DOHH2 (cell line): ENCODE measurements around the gene RALBP1.

Source experiments
- H3F3A ChIP-seq: fragments of 200-600 bp; sonication (generic), shearing (Covaris generic); 2 replicates; pipeline ENCODE4 v1.6.0; 2016; ENCODE audit warnings: antibody characterized with exemption, mild to moderate bottlenecking; ENCODE audit not compliant: control insufficient read depth, insufficient read depth
- H3K27ac ChIP-seq: fragments of 200-600 bp; sonication (generic); 2 replicates; pipeline ENCODE4 v1.5.1; 2014; ENCODE audit warnings: low read depth, mild to moderate bottlenecking, low read length, moderate library complexity
- H3K27me3 ChIP-seq: fragments of 200-600 bp; sonication (generic); 2 replicates; pipeline ENCODE4 v1.6.1; 2014; ENCODE audit warnings: mild to moderate bottlenecking, low read length, mixed read lengths; ENCODE audit not compliant: control insufficient read depth
- H3K36me3 ChIP-seq: fragments of 200-600 bp; sonication (generic); 2 replicates; pipeline ENCODE4 v1.6.1; 2014; ENCODE audit warnings: mild to moderate bottlenecking, low read length, moderate library complexity, mixed read lengths; ENCODE audit not compliant: control insufficient read depth
- H3K4me1 ChIP-seq: fragments of 200-600 bp; sonication (generic); 2 replicates; pipeline ENCODE4 v1.6.1; 2014; ENCODE audit warnings: mild to moderate bottlenecking, low read length, mixed read lengths; ENCODE audit not compliant: control insufficient read depth
- H3K4me2 ChIP-seq: fragments of 200-600 bp; sonication (generic); 2 replicates; pipeline ENCODE4 v1.6.0; 2014; ENCODE audit warnings: mild to moderate bottlenecking, low read length, moderate library complexity
- H3K4me3 ChIP-seq: fragments of 200-600 bp; sonication (generic); 2 replicates; pipeline ENCODE4 v1.5.1; 2014; ENCODE audit warnings: mild to moderate bottlenecking, low read length, mixed read lengths
- H3K79me2 ChIP-seq: fragments of 200-600 bp; sonication (generic); 2 replicates; pipeline ENCODE4 v1.6.1; 2014; ENCODE audit warnings: mild to moderate bottlenecking, low read length, mixed read lengths; ENCODE audit not compliant: control insufficient read depth
- H3K9me2 ChIP-seq: fragments of 200-600 bp; sonication (generic); replicated peaks from 2 replicates; pipeline ENCODE4 v1.6.1; 2014; ENCODE audit warnings: mild to moderate bottlenecking, low read length, mixed read lengths; ENCODE audit not compliant: control insufficient read depth
- H3K9me3 ChIP-seq: fragments of 200-600 bp; sonication (generic); 2 replicates; pipeline ENCODE4 v1.6.1; 2014; ENCODE audit warnings: antibody characterized with exemption, low read length, mixed read lengths; ENCODE audit not compliant: control insufficient read depth, insufficient read depth
- H4K20me1 ChIP-seq: fragments of 200-600 bp; sonication (generic); 2 replicates; pipeline ENCODE4 v1.6.0; 2014; ENCODE audit warnings: low read depth, mild to moderate bottlenecking, antibody characterized with exemption, low read length, moderate library complexity; ENCODE audit not compliant: control insufficient read depth, insufficient read depth
- EZH2phosphoT487 ChIP-seq: fragments of 200-600 bp; sonication (generic); IDR thresholded peaks from 2 replicates; pipeline ENCODE4 v1.6.1; 2017; ENCODE audit warnings: borderline replicate concordance, mild to moderate bottlenecking, antibody characterized with exemption, low read length, moderate library complexity, mixed read lengths
- TF ChIP-seq, protein P1 (sequence below): fragments of 200-600 bp; sonication (generic); IDR thresholded peaks from one replicate; pipeline ENCODE4 v1.5.1; 2014; ENCODE audit warnings: antibody characterized with exemption, mild to moderate bottlenecking, low read depth, low read length; ENCODE audit not compliant: poor library complexity, severe bottlenecking

RALBP1 gene

DNA sequence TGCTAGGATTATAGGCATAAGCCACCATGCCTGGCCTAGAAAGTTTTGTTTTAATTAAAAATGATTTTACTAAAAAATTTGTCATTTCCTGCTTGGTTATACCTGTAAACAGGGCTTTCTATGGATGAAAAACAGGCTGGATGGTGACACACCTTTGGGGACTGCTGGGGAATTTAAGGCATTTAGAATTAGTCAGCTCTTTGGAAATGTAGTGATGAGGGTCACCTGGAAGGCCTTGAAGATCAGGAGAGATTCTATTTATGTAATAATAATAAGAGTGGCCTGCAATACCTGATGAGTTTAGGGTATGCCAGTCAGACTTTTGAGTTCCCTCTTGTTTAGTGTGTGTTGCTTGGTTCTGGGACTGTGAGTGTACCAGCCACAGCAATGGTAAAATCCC is 51.1 kb downstream of the RALBP1 start:
- H3K79me2 ChIP-seq, result no peaks in the 10 kb centered on the region
- no peak overlapping the region for H3K4me2 ChIP-seq
- H3F3A ChIP-seq, result no peaks in the 10 kb centered on the region
- H3K4me3 ChIP-seq, result no peak overlapping the region
- H3K9me3 ChIP-seq, result no peaks in the 10 kb centered on the region
- H3K27me3 ChIP-seq, result no peaks in the 10 kb centered on the region
- peaks cover 65% of the 10 kb centered on the region for H3K36me3 ChIP-seq
- H3K27ac ChIP-seq, result no peak overlapping the region
- no peak for TF ChIP-seq EZH2phosphoT487
- TF ChIP-seq, protein P1, sequence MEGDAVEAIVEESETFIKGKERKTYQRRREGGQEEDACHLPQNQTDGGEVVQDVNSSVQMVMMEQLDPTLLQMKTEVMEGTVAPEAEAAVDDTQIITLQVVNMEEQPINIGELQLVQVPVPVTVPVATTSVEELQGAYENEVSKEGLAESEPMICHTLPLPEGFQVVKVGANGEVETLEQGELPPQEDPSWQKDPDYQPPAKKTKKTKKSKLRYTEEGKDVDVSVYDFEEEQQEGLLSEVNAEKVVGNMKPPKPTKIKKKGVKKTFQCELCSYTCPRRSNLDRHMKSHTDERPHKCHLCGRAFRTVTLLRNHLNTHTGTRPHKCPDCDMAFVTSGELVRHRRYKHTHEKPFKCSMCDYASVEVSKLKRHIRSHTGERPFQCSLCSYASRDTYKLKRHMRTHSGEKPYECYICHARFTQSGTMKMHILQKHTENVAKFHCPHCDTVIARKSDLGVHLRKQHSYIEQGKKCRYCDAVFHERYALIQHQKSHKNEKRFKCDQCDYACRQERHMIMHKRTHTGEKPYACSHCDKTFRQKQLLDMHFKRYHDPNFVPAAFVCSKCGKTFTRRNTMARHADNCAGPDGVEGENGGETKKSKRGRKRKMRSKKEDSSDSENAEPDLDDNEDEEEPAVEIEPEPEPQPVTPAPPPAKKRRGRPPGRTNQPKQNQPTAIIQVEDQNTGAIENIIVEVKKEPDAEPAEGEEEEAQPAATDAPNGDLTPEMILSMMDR, result no peak
- H4K20me1 ChIP-seq, result no peaks in the 10 kb centered on the region; the same call in 1 of the 2 replicates
- H3K9me2 ChIP-seq, result no peaks in the 10 kb centered on the region
- H3K4me1 ChIP-seq, result no peaks in the 10 kb centered on the region

DNA sequence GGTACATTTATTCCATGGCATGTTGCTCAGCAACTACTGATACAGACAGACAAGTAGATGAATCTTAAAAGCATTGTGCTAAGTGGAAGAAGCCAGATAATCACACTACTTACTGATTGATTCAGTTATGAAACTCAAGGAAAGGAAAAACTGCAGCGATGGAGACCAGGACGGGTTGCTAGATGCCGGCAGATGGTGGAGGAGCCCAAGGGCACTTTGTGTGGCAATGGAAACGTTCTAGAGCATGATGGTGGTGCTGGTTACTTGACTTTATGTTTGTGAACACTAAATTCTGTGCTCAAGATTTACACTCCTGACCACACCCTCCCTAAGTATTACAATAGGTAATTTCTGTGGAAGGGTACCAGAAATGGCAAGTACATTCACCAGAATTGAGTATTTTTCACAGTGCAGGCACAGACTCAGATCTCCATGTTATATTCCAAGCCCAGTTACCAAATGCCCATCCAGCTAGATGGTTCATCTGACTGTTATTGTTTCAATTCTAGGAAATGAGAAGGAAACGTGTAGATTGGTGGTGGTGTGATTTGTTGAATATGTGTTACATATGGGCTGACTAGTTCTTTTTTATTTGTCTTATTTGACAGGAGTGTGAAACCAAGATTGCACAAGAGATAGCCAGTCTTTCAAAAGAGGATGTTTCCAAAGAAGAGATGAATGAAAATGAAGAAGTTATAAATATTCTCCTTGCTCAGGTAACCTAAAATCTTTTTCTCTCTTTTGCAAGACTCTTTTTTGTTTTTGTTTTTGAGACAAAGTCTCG is 55.1 kb downstream of the RALBP1 start:
- TF ChIP-seq, protein P1, result no peak
- no peak for TF ChIP-seq EZH2phosphoT487
- no peaks in the 10 kb centered on the region for H3K27me3 ChIP-seq
- peaks cover 61% of the 10 kb centered on the region for H3K36me3 ChIP-seq
- no peak overlapping the region for H3K27ac ChIP-seq
- no peaks in the 10 kb centered on the region for H3K9me2 ChIP-seq
- H3F3A ChIP-seq, result no peaks in the 10 kb centered on the region
- H3K4me2 ChIP-seq, result no peak overlapping the region
- H3K9me3 ChIP-seq, result no peaks in the 10 kb centered on the region
- no peak overlapping the region for H3K4me3 ChIP-seq
- H4K20me1 ChIP-seq, result no peaks in the 10 kb centered on the region
- H3K79me2 ChIP-seq, result no peaks in the 10 kb centered on the region
- no peaks in the 10 kb centered on the region for H3K4me1 ChIP-seq

DNA sequence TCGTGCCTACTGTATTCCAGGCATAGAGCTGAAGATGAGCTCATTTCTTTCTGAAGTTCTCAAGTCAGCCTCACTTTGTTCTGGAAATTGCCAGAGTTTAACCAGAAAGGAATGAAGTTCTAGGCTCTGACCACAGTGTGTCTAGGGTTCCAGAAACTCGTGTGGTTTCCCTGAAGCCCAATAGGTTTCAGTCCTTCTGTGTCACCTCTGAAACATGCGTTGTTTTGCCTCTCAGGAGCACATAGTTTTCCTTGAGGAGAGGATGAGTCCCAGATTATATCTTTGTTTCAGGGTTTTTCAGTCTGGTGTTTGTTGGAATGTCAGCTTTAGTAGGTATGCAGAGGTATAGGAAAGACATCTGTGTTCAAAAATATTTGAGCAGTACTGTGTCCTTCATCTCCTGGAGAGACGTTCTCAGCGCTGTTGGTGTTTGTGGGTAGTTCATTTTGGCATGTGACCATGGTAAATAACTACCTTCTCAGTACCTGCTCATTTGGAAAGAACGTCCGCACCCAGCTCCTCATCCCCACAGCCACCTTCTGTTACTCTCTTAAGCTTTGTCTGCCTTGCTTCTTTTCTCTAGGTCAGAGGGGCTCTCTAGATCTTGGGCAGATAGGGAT is 56.6 kb downstream of the RALBP1 start:
- no peaks in the 10 kb centered on the region for H3K79me2 ChIP-seq
- H3K9me3 ChIP-seq, result no peaks in the 10 kb centered on the region
- peaks cover 64% of the 10 kb centered on the region for H3K36me3 ChIP-seq
- H4K20me1 ChIP-seq, result no peaks in the 10 kb centered on the region
- TF ChIP-seq EZH2phosphoT487, result no peak
- TF ChIP-seq, protein P1, result no peak
- H3K9me2 ChIP-seq, result no peaks in the 10 kb centered on the region
- H3F3A ChIP-seq, result no peaks in the 10 kb centered on the region
- no peaks in the 10 kb centered on the region for H3K27me3 ChIP-seq
- no peak overlapping the region for H3K4me3 ChIP-seq
- H3K4me1 ChIP-seq, result no peaks in the 10 kb centered on the region
- H3K27ac ChIP-seq, result no peak overlapping the region
- H3K4me2 ChIP-seq, result no peak overlapping the region
